Fibroblast of the conjunctiva (primary cell): ENCODE results near the gene ETFA.

ENCODE experiments used
- DNase-seq: peaks from one replicate; pipeline ENCODE4 v3.0.0-alpha.2; 2010; ENCODE audit warnings: low read depth

The ETFA gene

GRCh38 chr15:76215634-76216033 lies 95.6 kb downstream of the ETFA start:
- no peak for DNase-seq

GRCh38 chr15:76209942-76210341 lies 101.3 kb downstream of the ETFA start:
- DNase-seq = no peak

- DNase-seq = no peak
These were observed 101.7 kb downstream of the ETFA start for GRCh38 chr15:76209523-76209922.

GRCh38 chr15:76208786-76209424 lies 102.4 kb downstream of the ETFA start:
- DNase-seq = no peak

- no peak for DNase-seq
These were observed 103.0 kb downstream of the ETFA start for GRCh38 chr15:76208084-76208785.

- DNase-seq = peak; percentile 68
These were observed 104.8 kb downstream of the ETFA start for GRCh38 chr15:76206325-76206976.

- no peak for DNase-seq
These were observed 106.3 kb downstream of the ETFA start for GRCh38 chr15:76204916-76205460.

GRCh38 chr15:76204109-76204845 lies 107.0 kb downstream of the ETFA start:
- no peak for DNase-seq

- no peak for DNase-seq
These were observed 107.7 kb downstream of the ETFA start for GRCh38 chr15:76203346-76204108.

- DNase-seq = no peak
These were observed 109.6 kb downstream of the ETFA start for GRCh38 chr15:76201536-76202255.

- no peak for DNase-seq
These were observed 110.6 kb downstream of the ETFA start for GRCh38 chr15:76200641-76201105.

- no peak for DNase-seq
These were observed 111.2 kb downstream of the ETFA start for GRCh38 chr15:76200083-76200465.

GRCh38 chr15:76199106-76200082 lies 111.9 kb downstream of the ETFA start:
- peak; percentile 35 for DNase-seq

- DNase-seq = no peak
These were observed 112.7 kb downstream of the ETFA start for GRCh38 chr15:76198456-76199105.

GRCh38 chr15:76197703-76198455 lies 113.4 kb downstream of the ETFA start:
- no peak for DNase-seq

GRCh38 chr15:76196269-76197231 lies 114.7 kb downstream of the ETFA start:
- DNase-seq = peak; percentile 70
